AG08396 (cell line): ENCODE results near the gene GNB5.
"Not testable (repeated sequence)": the region's sequence is repeated elsewhere in the genome, so short reads cannot be mapped to it uniquely, and the experiment has no call there.

Experiments
- DNase-seq: peaks from one replicate; pipeline ENCODE4 v3.0.0; 2012; ENCODE audit warnings: low spot score, mixed read lengths

Gene GNB5

GRCh38 chr15:52112203-52112750, 78.9 kb downstream of the GNB5 start:
- DNase-seq: peak; percentile 32

GRCh38 chr15:52111517-52112202, 79.5 kb downstream of the GNB5 start:
- no peak for DNase-seq

- DNase-seq: no peak
Observed at GRCh38 chr15:52109559-52110451, 81.4 kb downstream of the GNB5 start.

- no peak for DNase-seq
Observed at GRCh38 chr15:52107238-52107637, 84.0 kb downstream of the GNB5 start.

- DNase-seq: no peak
Observed at GRCh38 chr15:52106641-52107040, 84.6 kb downstream of the GNB5 start.

GRCh38 chr15:52105846-52106245, 85.3 kb downstream of the GNB5 start:
- DNase-seq: no peak

- no peak for DNase-seq
Observed at GRCh38 chr15:52104532-52105004, 86.6 kb downstream of the GNB5 start.

GRCh38 chr15:52103217-52104207, 87.7 kb downstream of the GNB5 start:
- peak; percentile 82 for DNase-seq

- DNase-seq: peak; percentile 61
Observed at GRCh38 chr15:52102463-52102862, 88.7 kb downstream of the GNB5 start.

GRCh38 chr15:52101542-52102323, 89.5 kb downstream of the GNB5 start:
- no peak for DNase-seq

GRCh38 chr15:52100807-52101442, 90.3 kb downstream of the GNB5 start:
- peak; percentile 59 for DNase-seq

- DNase-seq: no peak
Observed at GRCh38 chr15:52099651-52100272, 91.4 kb downstream of the GNB5 start.

GRCh38 chr15:52098323-52098722, 92.9 kb downstream of the GNB5 start:
- no peak for DNase-seq

GRCh38 chr15:52097180-52097579, 94.0 kb downstream of the GNB5 start:
- no peak for DNase-seq

GRCh38 chr15:52096536-52096935, 94.7 kb downstream of the GNB5 start:
- not testable (repeated sequence) for DNase-seq

- peak; percentile 31 for DNase-seq
Observed at GRCh38 chr15:52095597-52096262, 95.5 kb downstream of the GNB5 start.

GRCh38 chr15:52094811-52095584, 96.2 kb downstream of the GNB5 start:
- no peak for DNase-seq
